ENCODE measurements around the gene SCYL1. TPM values are rescaled to one million over a fixed set of nuclear protein-coding genes. Genes with fewer than 3 reads are reported as not detected.

The SCYL1 gene
- total and polyA plus RNA-seq, 3 donors from 2014 or later = 127 to 160 (median 131) TPM

- no peak for TF ChIP-seq POLR2A (IDR thresholded peaks at IDR 0.05)
- 50 to 58% methylated on average over 12 of the region's 12 CpGs for WGBS, 2 donors
- Histone ChIP-seq H3K36me3 (ENCODE audit: low read depth, missing control alignments) (no peaks in the 10 kb centered on the region), H3K4me1 (peaks cover 84% of the 10 kb centered on the region), H3K27me3 (no peaks in the 10 kb centered on the region), H3K9me3 (no peaks in the 10 kb centered on the region), H3K4me3 (no peak overlapping the region), H3K27ac (peak overlapping the region; percentile 90 to 96)
- intact Hi-C loops (cut with DNase I; ENCODE audit: low total_unique reads) = no loop called here
- DNase-seq = no peak
These were observed 31.3 kb upstream of the SCYL1 start for GRCh38 chr11:65493367-65494176.

- Histone ChIP-seq H3K4me1 (peaks cover 54% of the 10 kb centered on the region), H3K4me3 (peak overlapping the region; percentile 90 to 94), H3K9me3 (no peaks in the 10 kb centered on the region), H3K27ac (peak overlapping the region; percentile 92 to 96), H3K27me3 (no peaks in the 10 kb centered on the region), H3K36me3 (ENCODE audit: low read depth, missing control alignments) (no peaks in the 10 kb centered on the region)
- TF ChIP-seq CTCF (IDR thresholded peaks at IDR 0.05) (no peak), POLR2A (IDR thresholded peaks at IDR 0.05) (no peak)
- DNase-seq = no peak
- 6 to 12% methylated on average over 15 of the region's 15 CpGs for WGBS, 2 donors
- intact Hi-C loops (cut with DNase I; ENCODE audit: low total_unique reads) = loop anchor here (5.0 kb wide), 1 partner anchor 74 kb away; the partner anchor contains the start of gene NEAT1
These were observed 28.4 kb upstream of the SCYL1 start for GRCh38 chr11:65496304-65497140.

GRCh38 chr11:65497141-65498041 lies 27.5 kb upstream of the SCYL1 start:
- Histone ChIP-seq H3K36me3 (ENCODE audit: low read depth, missing control alignments) (no peaks in the 10 kb centered on the region), H3K4me1 (peaks cover 46% of the 10 kb centered on the region), H3K9me3 (no peaks in the 10 kb centered on the region), H3K27ac (peak overlapping the region; percentile 92 to 96), H3K27me3 (no peaks in the 10 kb centered on the region), H3K4me3 (peak overlapping the region; percentile 90 to 94)
- intact Hi-C loops (cut with DNase I; ENCODE audit: low total_unique reads) = loop anchor here (5.0 kb wide), 1 partner anchor 75 kb away; the partner anchor contains the start of gene NEAT1
- DNase-seq = peak; percentile 98
- TF ChIP-seq POLR2A (IDR thresholded peaks at IDR 0.05) = peak; percentile 67
- peak in 1 of 3 experiments; percentile 5 for TF ChIP-seq CTCF (IDR thresholded peaks at IDR 0.05)
- WGBS, 2 donors = 0 to 1% methylated on average over 25 to 46 of the region's 61 CpGs

GRCh38 chr11:65498042-65498726 lies 26.7 kb upstream of the SCYL1 start:
- intact Hi-C loops (cut with DNase I; ENCODE audit: low total_unique reads) = loop anchor here (5.0 kb wide), 1 partner anchor 76 kb away; the partner anchor contains the start of gene NEAT1
- Histone ChIP-seq H3K27ac (peak overlapping the region; percentile 92 to 96), H3K27me3 (no peaks in the 10 kb centered on the region), H3K4me3 (peak overlapping the region; percentile 90 to 94), H3K9me3 (no peaks in the 10 kb centered on the region), H3K36me3 (ENCODE audit: low read depth, missing control alignments) (no peaks in the 10 kb centered on the region), H3K4me1 (peaks cover 38% of the 10 kb centered on the region)
- no peak for TF ChIP-seq POLR2A (IDR thresholded peaks at IDR 0.05)
- no peak for TF ChIP-seq CTCF (IDR thresholded peaks at IDR 0.05)
- peak; percentile 73 for DNase-seq
- WGBS, 2 donors = 0 to 4% methylated on average over 15 to 24 of the region's 24 CpGs
